ENCODE data around the gene GABBR2.

DNA sequence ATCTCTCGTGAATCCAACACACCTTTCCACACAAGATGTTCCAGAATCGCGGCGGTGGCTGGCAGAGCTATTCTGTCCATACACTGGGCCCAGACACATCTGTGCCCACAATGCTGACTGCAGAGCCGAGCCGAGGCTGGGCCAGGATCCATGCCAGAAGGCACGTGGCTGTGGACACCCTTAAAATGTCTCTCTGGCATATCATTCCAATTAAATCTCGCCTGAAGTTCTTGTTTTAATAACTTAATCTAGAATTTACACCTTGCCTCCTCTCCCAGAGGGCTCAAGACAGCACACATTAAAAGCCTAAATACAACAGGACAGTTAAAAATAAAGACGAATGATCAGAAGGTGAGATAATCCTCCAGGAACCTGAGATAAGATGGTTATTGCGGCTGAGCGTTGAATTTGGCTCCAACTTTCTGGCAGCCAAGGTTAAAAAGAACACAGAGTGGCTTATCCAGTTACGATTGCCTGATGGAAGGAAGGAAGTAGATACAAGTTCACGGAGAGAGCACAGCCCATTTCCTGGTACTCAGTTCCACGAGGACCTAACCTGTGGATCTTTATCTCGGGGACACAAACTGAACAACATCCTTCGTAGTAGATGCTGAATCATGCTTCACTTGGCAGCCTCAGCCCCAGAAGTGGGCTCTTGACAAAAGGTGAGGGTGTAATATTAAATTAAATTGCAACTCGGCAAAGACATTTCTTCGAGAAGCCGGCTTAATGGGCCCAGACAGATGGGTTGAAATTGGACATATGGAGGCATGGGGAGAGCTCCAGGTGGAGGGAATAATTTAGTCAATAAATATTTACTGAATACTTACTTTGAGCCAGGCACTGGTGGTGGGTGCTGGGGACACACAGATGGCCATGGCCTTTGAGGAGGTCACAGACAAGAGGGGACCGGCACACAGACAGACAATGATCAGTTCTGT, 367.3 kb downstream of the GABBR2 start:
- TF ChIP-seq, protein P1, sequence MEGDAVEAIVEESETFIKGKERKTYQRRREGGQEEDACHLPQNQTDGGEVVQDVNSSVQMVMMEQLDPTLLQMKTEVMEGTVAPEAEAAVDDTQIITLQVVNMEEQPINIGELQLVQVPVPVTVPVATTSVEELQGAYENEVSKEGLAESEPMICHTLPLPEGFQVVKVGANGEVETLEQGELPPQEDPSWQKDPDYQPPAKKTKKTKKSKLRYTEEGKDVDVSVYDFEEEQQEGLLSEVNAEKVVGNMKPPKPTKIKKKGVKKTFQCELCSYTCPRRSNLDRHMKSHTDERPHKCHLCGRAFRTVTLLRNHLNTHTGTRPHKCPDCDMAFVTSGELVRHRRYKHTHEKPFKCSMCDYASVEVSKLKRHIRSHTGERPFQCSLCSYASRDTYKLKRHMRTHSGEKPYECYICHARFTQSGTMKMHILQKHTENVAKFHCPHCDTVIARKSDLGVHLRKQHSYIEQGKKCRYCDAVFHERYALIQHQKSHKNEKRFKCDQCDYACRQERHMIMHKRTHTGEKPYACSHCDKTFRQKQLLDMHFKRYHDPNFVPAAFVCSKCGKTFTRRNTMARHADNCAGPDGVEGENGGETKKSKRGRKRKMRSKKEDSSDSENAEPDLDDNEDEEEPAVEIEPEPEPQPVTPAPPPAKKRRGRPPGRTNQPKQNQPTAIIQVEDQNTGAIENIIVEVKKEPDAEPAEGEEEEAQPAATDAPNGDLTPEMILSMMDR (IDR thresholded peaks at IDR 0.05): no peak
- TF ChIP-seq POLR2A (IDR thresholded peaks at IDR 0.05): no peak

Measured in uterus (tissue), 2 donors.